Loucy (cell line): ENCODE data around the gene CELSR1.

Experiments
- H2AFZ ChIP-seq: fragments of 200-600 bp; sonication (generic); 2 replicates; pipeline ENCODE4 v1.6.0; 2016; ENCODE audit warnings: antibody characterized with exemption, mild to moderate bottlenecking, low read length, moderate library complexity
- H3F3A ChIP-seq: fragments of 200-600 bp; 2 replicates; pipeline ENCODE4 v1.6.0; 2016; ENCODE audit warnings: antibody characterized with exemption, low read depth, mild to moderate bottlenecking
- H3K27me3 ChIP-seq: fragments of 200-600 bp; sonication (generic); 2 replicates; pipeline ENCODE4 v1.6.1; 2014; ENCODE audit warnings: low read length, mild to moderate bottlenecking; ENCODE audit not compliant: insufficient read depth, poor library complexity, severe bottlenecking
- H3K36me3 ChIP-seq: fragments of 200-600 bp; sonication (generic); 2 replicates; pipeline ENCODE4 v1.6.1; 2016; ENCODE audit warnings: low read length; ENCODE audit not compliant: insufficient read depth
- H3K4me1 ChIP-seq: fragments of 200-600 bp; sonication (generic); 2 replicates; pipeline ENCODE4 v1.5.1; 2014; ENCODE audit warnings: low read length, mild to moderate bottlenecking; ENCODE audit not compliant: insufficient read depth, poor library complexity, severe bottlenecking
- H3K4me2 ChIP-seq: fragments of 200-600 bp; sonication (generic); 2 replicates; pipeline ENCODE4 v1.6.0; 2014; ENCODE audit warnings: antibody characterized with exemption, low read length, low read depth, mild to moderate bottlenecking; ENCODE audit not compliant: poor library complexity, severe bottlenecking
- H3K4me3 ChIP-seq: fragments of 200-600 bp; sonication (generic); 2 replicates; pipeline ENCODE4 v1.5.1; 2014; ENCODE audit warnings: low read length, mild to moderate bottlenecking, mixed read lengths; ENCODE audit not compliant: poor library complexity, severe bottlenecking
- H3K79me2 ChIP-seq: fragments of 200-600 bp; sonication (generic); 2 replicates; pipeline ENCODE4 v1.6.1; 2014; ENCODE audit warnings: low read length; ENCODE audit not compliant: insufficient read depth
- H3K9ac ChIP-seq: fragments of 200-600 bp; sonication (generic); 2 replicates; pipeline ENCODE4 v1.6.0; 2014; ENCODE audit warnings: mild to moderate bottlenecking, low read depth, low read length, moderate library complexity; ENCODE audit not compliant: poor library complexity, severe bottlenecking
- H3K9me2 ChIP-seq: fragments of 200-600 bp; sonication (generic); replicated peaks from 2 replicates; pipeline ENCODE4 v1.6.1; 2016; ENCODE audit warnings: low read depth, low read length, mixed read lengths
- H3K9me3 ChIP-seq: fragments of 200-600 bp; sonication (generic); 2 replicates; pipeline ENCODE4 v1.6.1; 2014; ENCODE audit warnings: mild to moderate bottlenecking, antibody characterized with exemption, low read length, low read depth; ENCODE audit not compliant: insufficient read depth
- H4K20me1 ChIP-seq: fragments of 200-600 bp; sonication (generic); 2 replicates; pipeline ENCODE4 v1.6.0; 2014; ENCODE audit warnings: antibody characterized with exemption, low read length, mild to moderate bottlenecking; ENCODE audit not compliant: insufficient read depth, poor library complexity, severe bottlenecking
- EZH2phosphoT487 ChIP-seq: fragments of 200-600 bp; IDR thresholded peaks from 2 replicates; pipeline ENCODE4 v1.6.1; 2018; ENCODE audit warnings: antibody characterized with exemption, mild to moderate bottlenecking, moderate library complexity, borderline replicate concordance
- TF ChIP-seq, protein P1 (sequence below): fragments of 200-600 bp; sonication (generic); conservative IDR thresholded peaks from 2 replicates; pipeline ENCODE4 v1.5.1; 2014; ENCODE audit warnings: mild to moderate bottlenecking, antibody characterized with exemption, low read length

CELSR1 gene

GRCh38 chr22:46323162-46323561, 214.3 kb downstream of the CELSR1 start:
- no peaks in the 10 kb centered on the region for H3K4me1 ChIP-seq
- H3F3A ChIP-seq: no peaks in the 10 kb centered on the region
- H2AFZ ChIP-seq: no peak overlapping the region
- no peaks in the 10 kb centered on the region for H3K9me3 ChIP-seq
- no peaks in the 10 kb centered on the region for H3K27me3 ChIP-seq
- no peak overlapping the region for H3K4me3 ChIP-seq
- TF ChIP-seq, protein P1, sequence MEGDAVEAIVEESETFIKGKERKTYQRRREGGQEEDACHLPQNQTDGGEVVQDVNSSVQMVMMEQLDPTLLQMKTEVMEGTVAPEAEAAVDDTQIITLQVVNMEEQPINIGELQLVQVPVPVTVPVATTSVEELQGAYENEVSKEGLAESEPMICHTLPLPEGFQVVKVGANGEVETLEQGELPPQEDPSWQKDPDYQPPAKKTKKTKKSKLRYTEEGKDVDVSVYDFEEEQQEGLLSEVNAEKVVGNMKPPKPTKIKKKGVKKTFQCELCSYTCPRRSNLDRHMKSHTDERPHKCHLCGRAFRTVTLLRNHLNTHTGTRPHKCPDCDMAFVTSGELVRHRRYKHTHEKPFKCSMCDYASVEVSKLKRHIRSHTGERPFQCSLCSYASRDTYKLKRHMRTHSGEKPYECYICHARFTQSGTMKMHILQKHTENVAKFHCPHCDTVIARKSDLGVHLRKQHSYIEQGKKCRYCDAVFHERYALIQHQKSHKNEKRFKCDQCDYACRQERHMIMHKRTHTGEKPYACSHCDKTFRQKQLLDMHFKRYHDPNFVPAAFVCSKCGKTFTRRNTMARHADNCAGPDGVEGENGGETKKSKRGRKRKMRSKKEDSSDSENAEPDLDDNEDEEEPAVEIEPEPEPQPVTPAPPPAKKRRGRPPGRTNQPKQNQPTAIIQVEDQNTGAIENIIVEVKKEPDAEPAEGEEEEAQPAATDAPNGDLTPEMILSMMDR: no peak
- TF ChIP-seq EZH2phosphoT487: no peak
- H3K9me2 ChIP-seq: no peaks in the 10 kb centered on the region
- peaks cover 96% of the 10 kb centered on the region for H3K36me3 ChIP-seq
- peaks cover 43% of the 10 kb centered on the region; the same call in 1 of the 2 replicates for H3K79me2 ChIP-seq
- H4K20me1 ChIP-seq: peaks cover 27% of the 10 kb centered on the region
- H3K9ac ChIP-seq: no peak overlapping the region
- no peak overlapping the region for H3K4me2 ChIP-seq

DNA sequence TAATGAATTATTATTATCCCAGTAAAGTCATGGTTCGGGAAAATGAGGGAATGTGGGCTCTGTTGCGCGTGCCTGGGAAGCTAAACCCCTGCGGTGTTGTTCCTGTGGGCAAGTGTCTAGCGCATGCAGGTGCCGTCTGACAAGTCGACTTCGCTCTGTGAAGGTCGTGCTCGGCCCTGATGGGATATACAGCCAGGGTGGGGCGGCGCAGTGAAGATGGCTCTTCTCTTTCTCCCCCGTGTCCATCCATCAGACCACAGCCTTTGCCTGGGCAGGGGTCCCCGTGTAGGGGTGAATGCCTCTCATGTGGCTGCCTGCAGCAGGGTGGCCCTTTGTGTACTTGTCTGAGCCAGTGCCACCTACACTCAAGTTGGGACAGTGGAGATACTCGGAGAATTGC, 214.7 kb downstream of the CELSR1 start:
- H3K9ac ChIP-seq: no peak overlapping the region
- no peak overlapping the region for H3K4me3 ChIP-seq
- H3F3A ChIP-seq: no peaks in the 10 kb centered on the region
- no peaks in the 10 kb centered on the region for H3K9me3 ChIP-seq
- no peak for TF ChIP-seq EZH2phosphoT487
- TF ChIP-seq, protein P1: no peak
- no peaks in the 10 kb centered on the region for H3K27me3 ChIP-seq
- peaks cover 96% of the 10 kb centered on the region for H3K36me3 ChIP-seq
- H3K79me2 ChIP-seq: peaks cover 47% of the 10 kb centered on the region; the same call in 1 of the 2 replicates
- H4K20me1 ChIP-seq: peaks cover 26% of the 10 kb centered on the region
- H3K9me2 ChIP-seq: no peaks in the 10 kb centered on the region
- no peak overlapping the region for H3K4me2 ChIP-seq
- no peaks in the 10 kb centered on the region for H3K4me1 ChIP-seq
- no peak overlapping the region for H2AFZ ChIP-seq

DNA sequence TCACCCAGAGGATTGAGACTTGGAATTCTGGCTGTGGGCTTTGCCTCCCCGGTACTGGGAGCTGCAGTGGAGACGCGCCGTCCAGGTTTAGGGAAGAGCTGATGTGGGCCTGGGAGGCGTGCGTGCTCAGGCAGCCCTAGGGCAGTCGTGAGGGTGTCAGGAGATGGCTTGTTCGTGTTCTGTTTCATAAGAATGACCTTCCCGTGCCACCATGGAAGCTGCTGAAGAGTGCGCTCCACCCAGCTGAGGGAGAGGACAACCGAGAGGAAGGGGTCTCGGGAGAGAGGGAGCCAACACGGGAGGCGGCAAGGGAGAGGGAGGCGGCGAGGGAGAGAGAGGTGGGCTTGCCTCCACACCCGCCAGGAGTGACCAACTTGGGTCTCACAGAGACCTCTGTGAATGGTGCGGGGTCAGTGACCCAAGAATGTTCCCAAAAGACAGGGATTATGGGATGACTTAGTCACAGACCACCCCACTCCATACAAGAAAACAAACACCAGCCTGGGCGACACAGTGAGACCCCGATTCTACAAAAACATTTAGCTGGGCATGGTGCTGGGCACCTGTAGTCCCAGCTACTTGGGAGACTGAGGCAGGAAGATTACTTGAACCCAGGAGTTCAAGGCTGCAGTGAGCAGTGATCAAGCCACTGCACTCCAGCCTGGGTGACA, 216.6 kb downstream of the CELSR1 start:
- H3F3A ChIP-seq: no peaks in the 10 kb centered on the region
- H3K4me2 ChIP-seq: no peak overlapping the region
- H3K9ac ChIP-seq: no peak overlapping the region
- peaks cover 25% of the 10 kb centered on the region for H4K20me1 ChIP-seq
- no peaks in the 10 kb centered on the region for H3K27me3 ChIP-seq
- TF ChIP-seq EZH2phosphoT487: no peak
- TF ChIP-seq, protein P1: no peak
- H2AFZ ChIP-seq: no peak overlapping the region
- H3K9me3 ChIP-seq: no peaks in the 10 kb centered on the region
- peaks cover 94% of the 10 kb centered on the region for H3K36me3 ChIP-seq
- no peak overlapping the region for H3K4me3 ChIP-seq
- no peaks in the 10 kb centered on the region for H3K9me2 ChIP-seq
- no peaks in the 10 kb centered on the region for H3K4me1 ChIP-seq
- peaks cover 62% of the 10 kb centered on the region; the same call in 1 of the 2 replicates for H3K79me2 ChIP-seq
